Lung (tissue), 12 donors: Measurements from ENCODE around the gene C16orf89. TPM values are rescaled to one million over a fixed set of nuclear protein-coding genes. Genes with fewer than 3 reads are reported as not detected.

Experiments used
- ATAC-seq: fragments of 200-7000 bp; cut with Tn5 transposase; one replicate; pipeline ENCODE4 v1.9.1; 2020; ENCODE audit warnings: moderate number of reproducible peaks; ENCODE audit not compliant: insufficient read depth, low FRiP score
- DNase-seq, 3 donors: peaks; one replicate each; pipeline ENCODE4 v3.0.0-alpha.2; 2013 to 2017
- H3K27ac ChIP-seq, 2 donors: one replicate each; pipeline ENCODE4 v1.5.1; 2013; ENCODE audit warnings: mild to moderate bottlenecking in 2 of 2, moderate library complexity in 2 of 2, control low read depth in 1 of 2, inconsistent platforms in 1 of 2, low read depth in 1 of 2, low read length in 1 of 2
- H3K27me3 ChIP-seq, 3 donors: one replicate each; pipeline ENCODE4 v1.5.1; 2013; ENCODE audit warnings: low read length in 2 of 3; ENCODE audit not compliant: control insufficient read depth in 3 of 3, insufficient read depth in 3 of 3
- H3K36me3 ChIP-seq, 4 donors: one replicate each; pipeline ENCODE4 v1.5.1; 2013; ENCODE audit warnings: low read length in 4 of 4, mild to moderate bottlenecking in 1 of 4, moderate library complexity in 1 of 4; ENCODE audit not compliant: control insufficient read depth in 4 of 4, insufficient read depth in 4 of 4
- H3K4me1 ChIP-seq, 5 donors: one replicate each; pipeline ENCODE4 v1.5.1; 2013; ENCODE audit warnings: low read length in 5 of 5, mild to moderate bottlenecking in 2 of 5, moderate library complexity in 1 of 5; ENCODE audit not compliant: control insufficient read depth in 5 of 5, insufficient read depth in 5 of 5
- H3K4me3 ChIP-seq: one replicate; pipeline ENCODE4 v1.5.1; 2013; ENCODE audit warnings: mild to moderate bottlenecking, control low read depth, moderate library complexity
- H3K9ac ChIP-seq, 2 donors: one replicate each; pipeline ENCODE4 v1.5.1; 2013; ENCODE audit warnings: low read length in 2 of 2, control low read depth in 1 of 2; ENCODE audit not compliant: insufficient read depth in 1 of 2
- H3K9me3 ChIP-seq, 4 donors: one replicate each; pipeline ENCODE4 v1.5.1; 2013; ENCODE audit warnings: low read length in 3 of 4, mild to moderate bottlenecking in 1 of 4, moderate library complexity in 1 of 4; ENCODE audit not compliant: control insufficient read depth in 4 of 4, insufficient read depth in 3 of 4
- CTCF ChIP-seq: IDR thresholded peaks from 2 replicates; pipeline ENCODE4 v1.5.1; 2012; ENCODE audit warnings: mild to moderate bottlenecking; ENCODE audit errors: control extremely low read depth, extremely low read depth
- WGBS, 2 donors: extraction: QIAGEN DNeasy Blood & Tissue Kit; methylation state at CpG; one replicate each; pipeline ENCODE4 v1.1.7; 2013; 5-methylcytosine and 5-hydroxymethylcytosine counted together
- polyA plus RNA-seq, 2 donors: library from polyadenylated mRNA; stranded (reverse); fragments of 200-250 nt; gene quantifications; one replicate each; pipeline ENCODE4 v1.2.1, GENCODE V29; 2013
- total RNA-seq, 2 donors: library from RNA; depleted of rRNA in 1 of 2; stranded (reverse); fragments of >200 nt in 1 of 2; gene quantifications; one replicate each; pipeline ENCODE4 v1.2.1, GENCODE V29; 2014 to 2021
- donor health status: control.
- donor health status: control.
- donor health status: Bipolar disorder and iron deficiency.
- donor health status: healthy.
- donor health status: DM: yes; HTN: yes; CAD: no.

Gene C16orf89
- total and polyA plus RNA-seq, 4 donors = 39.2 to 356 (median 97.2) TPM

GRCh38 chr16:5033256-5034166 lies 32.2 kb downstream of the C16orf89 start, which contains the start of gene NAGPA:
Gene NAGPA, minus strand, starts transcription at chr16:5033935. Its CDS starts 21 bp downstream, at chr16:5033914.
- Histone ChIP-seq H3K4me3 (peak within 1 kb of the TSS; percentile 97), H3K4me1 (peaks cover 5 to 16% (median 7%) of the 10 kb centered on the region in 5 donors), H3K36me3 (peaks cover 0 to 9% (median 0%) of the 10 kb centered on the region in 4 donors), H3K9me3 (no peaks in the 10 kb centered on the region), H3K9ac (peak within 1 kb of the TSS; percentile 53 to 71), H3K27me3 (no peaks in the 10 kb centered on the region), H3K27ac (peak within 1 kb of the TSS; percentile 63 to 92)
- ATAC-seq = peak; percentile 80
- DNase-seq = peak; percentile 87 to 92 (median 91)
- WGBS, 2 donors = 0% methylated on average over 103 to 104 of the region's 104 CpGs
- TF ChIP-seq CTCF = no peak

GRCh38 chr16:5032748-5033167 lies 33.0 kb downstream of the C16orf89 start:
- no peak for DNase-seq
- Histone ChIP-seq H3K4me3 (peak overlapping the region; percentile 97), H3K27me3 (no peaks in the 10 kb centered on the region), H3K27ac (no peak overlapping the region), H3K36me3 (peaks cover 0 to 12% (median 0%) of the 10 kb centered on the region in 4 donors), H3K9ac (no peak overlapping the region), H3K9me3 (no peaks in the 10 kb centered on the region), H3K4me1 (peaks cover 5 to 16% (median 7%) of the 10 kb centered on the region in 5 donors)
- 40 to 45% methylated on average over 12 of the region's 12 CpGs for WGBS, 2 donors
- no peak for ATAC-seq
- no peak for TF ChIP-seq CTCF

GRCh38 chr16:5031601-5032000 lies 34.2 kb downstream of the C16orf89 start:
- no peaks in the 10 kb centered on the region for H3K9me3 ChIP-seq
- no peak for TF ChIP-seq CTCF
- WGBS, 2 donors = 88 to 91% methylated on average over 7 of the region's 7 CpGs
- no peak overlapping the region for H3K9ac ChIP-seq
- H3K27ac ChIP-seq = no peak overlapping the region
- no peaks in the 10 kb centered on the region for H3K27me3 ChIP-seq
- H3K4me3 ChIP-seq = no peak overlapping the region
- ATAC-seq (no peak), DNase-seq (no peak)
- peaks cover 5 to 16% (median 7%) of the 10 kb centered on the region in 5 donors for H3K4me1 ChIP-seq
- peaks cover 0 to 16% (median 0%) of the 10 kb centered on the region in 4 donors for H3K36me3 ChIP-seq
